Stimulated activated CD8-positive, alpha-beta memory T cell treated with anti-CD3 and anti-CD28 coated beads, Interleukin-2, amount 100 ng/mL, for 1 hour (primary cell): ENCODE data around the gene CFHR5.
"Not testable (repeated sequence)": the region's sequence is repeated elsewhere in the genome, so short reads cannot be mapped to it uniquely, and the experiment has no call there.

Experiments used
- DNase-seq, 2 donors: peaks; one replicate each; pipeline ENCODE4 v3.0.0-alpha.2; 2020; ENCODE audit warnings: low read depth in 2 of 2

Gene CFHR5

GRCh38 chr1:196977278-196977677 lies at the start of gene CFHR5:
CFHR5 (plus strand) TSS chr1:196977556; CDS start chr1:196977665, 109 bp downstream.
- DNase-seq = no peak

- not testable (repeated sequence) for DNase-seq
Measured at GRCh38 chr1:196932853-196933252, 44.5 kb upstream of the CFHR5 start.

- no peak for DNase-seq
Measured at GRCh38 chr1:196933531-196934189, 43.7 kb upstream of the CFHR5 start.

- DNase-seq = not testable (repeated sequence)
Measured at GRCh38 chr1:196941474-196941873, 35.9 kb upstream of the CFHR5 start.

- not testable (repeated sequence) for DNase-seq
Measured at GRCh38 chr1:196943568-196943967, 33.8 kb upstream of the CFHR5 start, which contains the start of gene CFHR2. CFHR2 (plus strand) TSS chr1:196943738; CDS start chr1:196943881, 143 bp downstream.

DNA sequence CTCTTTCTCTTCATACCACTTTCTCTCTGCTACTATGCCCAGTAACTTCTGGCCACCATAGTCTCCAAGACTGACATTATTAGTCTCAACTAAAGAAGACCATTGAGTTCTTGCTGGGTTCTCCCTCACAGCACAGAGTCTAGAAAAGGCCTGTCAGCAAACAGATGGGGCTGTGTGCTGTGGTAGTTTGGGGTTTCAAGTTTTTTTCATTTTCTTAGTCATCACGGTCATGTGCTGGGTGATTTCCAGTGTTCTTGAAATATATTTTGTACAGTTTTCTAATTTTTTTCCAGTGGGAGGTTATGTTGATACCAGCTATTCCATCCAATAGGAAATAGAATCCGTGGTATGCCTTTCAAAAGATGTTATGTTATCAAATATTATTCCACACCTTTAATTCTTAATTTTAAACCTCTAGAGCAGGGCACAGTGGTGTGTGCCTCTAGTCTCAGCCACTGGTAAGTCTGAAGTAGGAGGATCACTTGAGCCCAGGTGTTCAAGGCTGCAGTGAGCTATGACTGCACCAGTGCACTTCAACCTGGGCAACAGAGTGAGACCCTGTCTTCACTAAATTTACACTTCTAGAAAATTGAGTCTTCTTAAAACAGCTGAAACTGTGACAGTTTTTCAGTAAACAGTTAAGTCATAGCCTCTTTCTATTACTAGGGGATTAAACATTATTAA lies 25.5 kb upstream of the CFHR5 start:
- no peak for DNase-seq

DNA sequence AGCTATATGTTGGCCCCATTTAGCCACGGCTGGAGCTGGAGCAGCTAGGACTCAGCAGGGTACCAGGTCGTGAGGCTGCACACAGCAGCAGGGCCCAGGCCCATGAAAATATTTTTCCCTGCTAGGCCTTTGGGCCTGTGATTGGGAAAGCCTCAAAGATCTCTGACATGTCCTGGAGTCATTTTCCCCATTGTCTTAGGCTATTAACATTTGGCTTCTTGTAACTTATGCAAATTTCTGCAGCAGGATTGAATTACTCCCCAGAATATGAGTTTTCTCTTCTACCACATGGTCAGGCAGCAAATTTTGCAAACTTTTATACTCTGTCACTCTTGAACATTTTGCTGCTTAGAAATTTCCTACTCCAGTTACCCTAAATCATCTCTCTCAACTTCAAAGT lies 22.6 kb upstream of the CFHR5 start:
- no peak for DNase-seq

GRCh38 chr1:196955926-196956325 lies 21.4 kb upstream of the CFHR5 start:
- no peak for DNase-seq

- no peak for DNase-seq
Measured at GRCh38 chr1:196960854-196961253, 16.5 kb upstream of the CFHR5 start.

GRCh38 chr1:196970182-196970581 lies 7.2 kb upstream of the CFHR5 start:
- no peak for DNase-seq

DNA sequence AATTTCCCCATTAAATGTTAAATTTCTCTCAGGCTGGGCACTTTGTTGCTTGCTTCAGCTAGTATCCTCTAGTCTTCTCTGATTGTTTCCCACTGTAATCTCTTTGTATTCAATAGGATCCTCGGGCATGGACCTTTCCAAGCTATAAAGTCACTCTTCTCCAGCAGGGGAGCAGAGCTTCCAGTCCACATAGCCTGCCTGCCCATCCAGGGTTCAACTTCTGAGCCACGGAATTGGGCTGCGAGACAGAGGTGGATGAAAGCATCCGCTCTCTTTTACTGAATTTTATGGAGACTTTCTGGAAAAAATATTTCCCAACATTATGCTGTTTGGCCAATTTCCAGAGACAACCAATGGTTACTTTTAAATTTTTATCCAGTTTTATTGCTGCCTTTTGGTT lies 1.1 kb upstream of the CFHR5 start:
- DNase-seq = no peak

DNA sequence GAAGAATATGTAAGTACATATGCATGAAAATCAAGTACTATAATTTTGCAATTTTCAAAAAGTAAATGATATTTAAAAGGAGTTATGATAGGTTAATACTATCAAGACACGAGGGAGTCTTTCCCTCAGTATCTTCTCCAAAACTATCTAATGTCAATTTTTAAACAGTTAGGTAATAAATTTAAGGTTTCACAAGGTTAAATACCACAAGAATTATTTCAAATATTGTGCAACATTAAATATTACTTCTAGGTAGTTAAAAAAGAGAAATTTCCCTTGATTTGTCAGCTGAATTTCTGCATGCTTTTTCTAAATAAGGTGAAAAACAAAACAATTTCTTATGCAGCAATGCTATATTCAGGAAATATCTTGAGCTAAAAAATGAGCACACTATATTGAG lies 3.5 kb downstream of the CFHR5 start:
- DNase-seq = no peak

GRCh38 chr1:196982247-196982646 lies 4.9 kb downstream of the CFHR5 start:
- DNase-seq = not testable (repeated sequence)

GRCh38 chr1:196991919-196992651 lies 14.7 kb downstream of the CFHR5 start:
- DNase-seq = not testable (repeated sequence)

- DNase-seq = no peak
Measured at GRCh38 chr1:196993916-196994315, 16.6 kb downstream of the CFHR5 start.

- no peak for DNase-seq
Measured at GRCh38 chr1:196997423-196997822, 20.1 kb downstream of the CFHR5 start.

- no peak for DNase-seq
Measured at GRCh38 chr1:197001828-197002227, 24.5 kb downstream of the CFHR5 start.

DNA sequence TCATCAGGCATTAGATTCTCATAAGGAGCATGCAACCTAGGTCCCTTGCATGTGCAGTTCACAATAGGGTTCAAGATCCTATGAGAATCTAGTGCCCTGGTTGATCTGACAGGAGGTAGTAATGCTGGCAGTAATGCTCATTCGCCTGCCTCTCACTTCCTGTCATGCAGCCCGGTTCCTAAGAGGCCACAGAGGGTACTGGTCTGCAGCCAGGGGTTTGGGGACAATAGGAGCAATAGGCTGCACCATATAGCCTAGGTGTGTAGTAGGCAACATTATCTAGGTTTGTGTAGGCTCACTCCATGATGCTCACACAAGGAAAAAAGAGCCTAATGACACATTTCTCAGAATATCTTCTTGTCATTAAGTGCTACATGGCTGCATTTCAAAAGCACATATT lies 25.8 kb downstream of the CFHR5 start:
- no peak for DNase-seq

- DNase-seq = no peak
Measured at GRCh38 chr1:197008861-197009260, 31.5 kb downstream of the CFHR5 start.

GRCh38 chr1:197011614-197012013 lies 34.3 kb downstream of the CFHR5 start:
- no peak for DNase-seq

GRCh38 chr1:197013234-197013633 lies 35.9 kb downstream of the CFHR5 start:
- no peak for DNase-seq

DNA sequence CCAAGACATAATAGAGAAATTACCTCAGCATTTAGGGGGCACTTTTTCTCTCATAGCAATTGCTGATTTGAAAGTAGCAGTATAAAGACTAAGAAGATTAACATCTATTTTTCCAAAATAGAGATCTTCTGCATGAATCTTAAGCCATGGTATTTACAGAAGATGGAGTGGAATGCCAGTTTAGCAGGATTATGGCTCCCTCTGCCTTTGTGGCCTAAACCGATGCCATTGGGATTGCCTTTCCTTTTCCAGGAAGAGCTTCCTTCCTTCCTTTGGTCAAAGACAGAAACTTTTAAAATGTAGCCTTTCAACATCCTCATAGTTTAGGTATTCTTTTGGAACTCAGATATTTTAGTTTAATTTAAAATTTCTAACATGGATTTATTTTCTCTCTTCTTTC lies 39.4 kb downstream of the CFHR5 start:
- DNase-seq = no peak
